ENCODE data around the gene KCNJ12.

GRCh38 chr17:21354796-21355385 is 21.3 kb upstream of the KCNJ12 start:
- no peak for TF ChIP-seq CTCF (conservative IDR thresholded peaks at IDR 0.05; ENCODE audit: low read depth, low read length)
- TF ChIP-seq EZH2 (IDR thresholded peaks at IDR 0.05; ENCODE audit: borderline replicate concordance, low read depth, low read length, poor library complexity, severe bottlenecking): no peak
